Subcutaneous adipose tissue (tissue), 4 donors: Measurements from ENCODE around the gene RMC1. TPM values are rescaled to one million over a fixed set of nuclear protein-coding genes. Genes with fewer than 3 reads are reported as not detected.

Source experiments
- CTCF ChIP-seq: fragments of 450-650 bp; IDR thresholded peaks from one replicate; pipeline ENCODE4 v1.5.1; 2016; ENCODE audit warnings: low read depth, mild to moderate bottlenecking, control low read depth, antibody characterized with exemption, moderate library complexity
- total RNA-seq, 4 donors: library from RNA; depleted of rRNA; stranded (reverse); fragments of >200 nt; gene quantifications; one replicate each; pipeline ENCODE4 v1.1.0, GENCODE V29; 2016

RMC1 gene
- total RNA-seq, 4 donors from 2014 or later, result 20.3 to 62.1 (median 22.0) TPM

GRCh38 chr18:23462876-23463275 is 40.4 kb upstream of the RMC1 start:
- no peak for TF ChIP-seq CTCF

- no peak for TF ChIP-seq CTCF
Measured at GRCh38 chr18:23468753-23469459, 34.4 kb upstream of the RMC1 start.

- no peak for TF ChIP-seq CTCF
Measured at GRCh38 chr18:23470620-23471387, 32.5 kb upstream of the RMC1 start.

GRCh38 chr18:23471486-23471885 is 31.8 kb upstream of the RMC1 start:
- no peak for TF ChIP-seq CTCF

GRCh38 chr18:23479829-23480505 is 23.3 kb upstream of the RMC1 start:
- TF ChIP-seq CTCF, result no peak

GRCh38 chr18:23484561-23485182 is 18.6 kb upstream of the RMC1 start:
- no peak for TF ChIP-seq CTCF

GRCh38 chr18:23485386-23485785 is 17.9 kb upstream of the RMC1 start:
- TF ChIP-seq CTCF, result no peak
